ENCODE results near the gene VWA8.

The VWA8 gene

DNA sequence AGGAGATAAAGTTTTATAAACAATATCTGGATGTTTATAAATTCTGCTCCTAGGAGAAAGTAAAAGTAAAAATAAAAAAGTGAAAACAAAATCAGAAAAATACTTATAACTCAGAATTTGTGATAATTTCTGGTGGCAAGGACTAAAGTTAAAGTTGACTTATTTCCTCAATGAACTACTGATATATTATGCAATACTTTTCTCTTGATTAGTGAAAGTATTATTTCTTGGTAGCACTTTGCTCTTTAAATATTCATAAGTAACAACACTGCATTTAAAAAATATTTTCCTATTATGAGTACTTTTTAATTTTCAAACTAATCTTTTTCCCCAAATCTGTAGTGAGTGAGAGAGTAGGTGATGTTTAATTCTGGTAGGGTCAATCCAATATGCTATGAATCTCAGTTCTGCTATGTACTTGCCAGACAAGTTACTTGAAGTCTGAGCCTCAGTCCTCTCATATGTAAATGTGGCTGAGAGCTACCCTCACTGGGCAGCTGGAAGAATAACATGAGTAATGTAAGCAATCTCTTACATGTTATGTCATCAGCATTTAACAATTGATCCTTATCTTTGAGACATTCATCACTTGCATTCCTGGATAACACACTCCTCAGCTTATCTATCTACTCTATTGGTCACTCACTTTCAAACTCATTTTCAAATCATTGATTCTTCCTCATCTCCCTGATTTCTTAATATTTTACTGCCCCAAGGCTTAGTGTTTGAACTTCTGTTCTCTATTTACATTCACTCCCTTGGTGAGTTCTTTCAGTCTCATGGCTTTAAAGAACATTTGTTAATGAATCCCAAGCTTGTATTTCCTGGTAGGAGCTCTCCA is 264.5 kb downstream of the VWA8 start:
- no peak overlapping the region for H3K4me3 ChIP-seq (ENCODE audit: low read depth, low read length)

DNA sequence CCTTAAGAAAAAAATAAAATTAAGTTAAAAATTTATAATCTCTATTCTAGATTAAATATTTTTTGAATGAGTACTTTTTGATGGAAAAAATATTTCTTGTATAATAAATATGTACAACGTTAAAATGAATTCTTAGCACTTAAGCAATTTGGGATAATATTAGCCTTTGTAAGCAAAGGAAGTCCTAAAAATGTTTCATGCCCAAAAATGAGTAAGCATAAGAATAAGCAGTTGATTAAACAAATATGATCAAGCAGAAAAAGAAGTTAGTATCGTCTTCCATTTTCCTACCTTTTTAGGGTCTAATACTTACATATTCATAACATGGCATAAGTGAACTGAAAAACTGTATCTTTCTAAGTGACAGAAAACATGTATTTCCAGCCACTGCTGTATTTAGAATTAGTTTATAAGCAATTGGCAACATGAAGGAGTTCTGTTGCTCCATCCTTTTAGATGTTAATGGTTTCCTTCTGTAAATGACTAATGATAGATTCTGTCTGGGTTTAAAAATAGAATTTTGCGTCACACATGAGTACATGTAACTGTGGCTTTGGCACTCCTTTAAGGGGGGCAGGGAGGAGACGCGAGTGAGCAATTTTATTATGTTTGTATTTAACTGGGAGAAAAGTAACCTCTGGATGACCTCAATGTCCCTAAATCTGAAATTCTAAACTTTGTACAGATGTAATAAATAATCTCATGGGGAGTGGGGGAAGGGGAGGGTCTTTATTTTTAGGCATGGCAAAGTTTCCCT is 266.2 kb downstream of the VWA8 start:
- no peak overlapping the region for H3K4me3 ChIP-seq (ENCODE audit: low read depth, low read length)

DNA sequence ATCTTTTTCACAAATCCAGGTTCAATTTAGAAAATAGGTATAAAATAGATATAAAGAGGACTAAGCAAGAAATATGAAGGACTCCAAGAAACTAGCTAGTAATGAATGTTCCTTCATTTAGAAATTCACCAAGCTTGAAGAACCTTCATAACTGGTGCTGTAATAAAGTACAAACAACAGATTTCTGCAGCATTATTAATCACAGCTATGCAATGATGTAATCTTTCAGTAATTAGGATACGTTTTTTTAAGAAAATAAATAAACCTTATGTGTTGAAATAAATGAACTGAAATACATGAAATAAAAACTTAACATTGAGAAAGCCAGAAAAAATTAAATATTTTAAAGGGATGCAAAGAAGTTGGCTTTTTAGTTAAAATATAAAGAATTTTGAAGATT is 267.5 kb downstream of the VWA8 start:
- no peak overlapping the region for H3K4me3 ChIP-seq (ENCODE audit: low read depth, low read length)

DNA sequence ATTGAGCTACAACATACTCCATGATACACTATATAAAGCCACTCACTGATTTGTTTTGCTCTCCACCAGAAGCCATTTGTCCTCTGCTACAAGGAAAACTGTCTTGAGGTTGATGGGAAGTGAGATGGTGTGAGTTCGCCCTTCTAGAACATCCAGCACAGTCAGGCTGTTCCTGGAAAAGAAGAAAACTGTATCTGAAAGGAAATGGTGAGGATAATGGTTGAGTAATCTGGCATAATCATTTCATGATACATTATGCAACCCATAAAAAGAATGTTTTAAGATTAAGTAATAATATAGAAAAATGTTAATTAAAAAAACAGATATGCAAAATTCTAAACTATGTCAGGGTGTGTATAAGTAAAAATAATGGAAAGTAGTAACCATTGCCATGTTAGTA is 269.6 kb downstream of the VWA8 start:
- no peak overlapping the region for H3K4me3 ChIP-seq (ENCODE audit: low read depth, low read length)

DNA sequence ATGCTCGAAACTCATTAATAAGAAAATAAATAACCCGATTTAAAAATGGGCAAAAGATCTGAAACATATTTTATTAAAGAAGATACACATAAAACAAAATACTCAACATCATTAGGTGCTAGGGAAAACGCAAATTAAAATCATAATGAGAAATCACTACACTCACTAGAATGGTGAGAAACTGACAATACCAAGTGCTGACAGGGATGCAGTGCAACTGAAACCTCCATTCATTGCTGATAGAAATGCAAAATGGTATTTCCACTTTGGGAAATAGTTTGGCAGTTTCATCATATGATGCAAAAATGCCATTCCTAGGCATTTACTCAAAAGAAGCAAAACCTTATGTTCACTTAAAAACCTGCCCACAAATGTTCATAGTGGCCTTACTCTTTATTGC is 278.1 kb downstream of the VWA8 start:
- H3K4me3 ChIP-seq (ENCODE audit: low read depth, low read length): no peak overlapping the region

- no peak overlapping the region for H3K4me3 ChIP-seq (ENCODE audit: low read depth, low read length)
These were observed 278.9 kb downstream of the VWA8 start for GRCh38 chr13:41682001-41682400.

DNA sequence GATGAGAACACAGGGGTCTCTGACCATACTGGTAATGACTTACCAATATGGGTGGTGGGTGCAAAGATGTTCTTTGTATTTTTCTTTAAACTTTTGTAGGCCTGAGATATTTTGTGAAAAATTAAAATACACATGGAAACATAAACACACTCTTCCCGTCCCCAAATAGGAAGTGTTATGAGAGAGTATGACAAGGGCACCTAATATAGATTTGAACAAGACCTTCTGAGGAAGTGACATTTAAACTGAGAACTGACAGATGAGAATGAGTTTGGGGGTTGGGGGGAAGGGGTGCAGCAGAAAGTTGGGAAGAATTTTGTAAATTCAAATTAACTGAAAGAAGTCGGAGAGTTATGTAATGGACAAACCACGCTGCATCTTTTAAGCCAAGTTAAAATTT is 279.3 kb downstream of the VWA8 start:
- H3K4me3 ChIP-seq (ENCODE audit: low read depth, low read length): no peak overlapping the region

DNA sequence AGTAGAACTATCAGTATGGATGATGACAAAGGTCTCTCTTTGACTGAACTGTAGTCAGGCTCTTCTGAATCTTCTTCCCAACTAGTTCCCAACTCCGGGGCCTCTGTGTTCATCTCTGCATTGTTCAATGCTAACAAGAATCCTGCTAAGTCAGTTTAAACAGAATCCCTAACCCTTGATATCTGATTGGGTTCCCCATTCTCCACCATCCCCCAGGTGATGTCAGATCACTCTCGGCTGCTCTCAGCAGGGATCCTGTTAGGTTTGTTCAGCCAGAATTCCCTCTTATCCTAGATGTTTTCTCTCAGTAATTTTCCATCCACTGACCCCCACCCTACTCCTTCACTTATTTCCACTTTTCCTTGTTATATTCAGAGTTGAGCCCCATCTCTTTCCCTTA is 280.0 kb downstream of the VWA8 start:
- no peak overlapping the region for H3K4me3 ChIP-seq (ENCODE audit: low read depth, low read length)

DNA sequence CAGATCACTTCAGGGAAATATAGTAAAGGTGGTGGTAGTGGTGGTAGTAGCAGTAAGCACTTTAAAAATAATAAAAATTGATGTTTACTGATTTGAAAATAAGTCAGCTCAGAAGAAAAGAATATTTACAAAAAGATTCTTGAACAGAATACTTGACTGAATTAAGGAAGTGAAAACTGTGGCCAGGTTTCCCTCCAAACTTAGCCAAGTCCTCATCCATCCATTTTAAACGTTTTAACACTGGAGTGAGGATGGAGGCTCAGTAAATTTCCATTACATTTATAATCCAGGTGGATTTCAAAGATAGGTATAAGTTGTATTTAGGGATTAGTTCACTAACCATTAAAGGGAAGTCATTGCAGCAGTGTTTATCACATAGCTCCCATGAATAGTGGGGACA is 282.1 kb downstream of the VWA8 start:
- no peak overlapping the region for H3K4me3 ChIP-seq (ENCODE audit: low read depth, low read length)

GRCh38 chr13:41678249-41678648 is 282.7 kb downstream of the VWA8 start:
- H3K4me3 ChIP-seq (ENCODE audit: low read depth, low read length): no peak overlapping the region

- H3K4me3 ChIP-seq (ENCODE audit: low read depth, low read length): no peak overlapping the region
These were observed 285.6 kb downstream of the VWA8 start for GRCh38 chr13:41675306-41675705.

GRCh38 chr13:41674246-41674645 is 286.7 kb downstream of the VWA8 start:
- H3K4me3 ChIP-seq (ENCODE audit: low read depth, low read length): no peak overlapping the region

- H3K4me3 ChIP-seq (ENCODE audit: low read depth, low read length): no peak overlapping the region
These were observed 287.3 kb downstream of the VWA8 start for GRCh38 chr13:41673640-41674039.

DNA sequence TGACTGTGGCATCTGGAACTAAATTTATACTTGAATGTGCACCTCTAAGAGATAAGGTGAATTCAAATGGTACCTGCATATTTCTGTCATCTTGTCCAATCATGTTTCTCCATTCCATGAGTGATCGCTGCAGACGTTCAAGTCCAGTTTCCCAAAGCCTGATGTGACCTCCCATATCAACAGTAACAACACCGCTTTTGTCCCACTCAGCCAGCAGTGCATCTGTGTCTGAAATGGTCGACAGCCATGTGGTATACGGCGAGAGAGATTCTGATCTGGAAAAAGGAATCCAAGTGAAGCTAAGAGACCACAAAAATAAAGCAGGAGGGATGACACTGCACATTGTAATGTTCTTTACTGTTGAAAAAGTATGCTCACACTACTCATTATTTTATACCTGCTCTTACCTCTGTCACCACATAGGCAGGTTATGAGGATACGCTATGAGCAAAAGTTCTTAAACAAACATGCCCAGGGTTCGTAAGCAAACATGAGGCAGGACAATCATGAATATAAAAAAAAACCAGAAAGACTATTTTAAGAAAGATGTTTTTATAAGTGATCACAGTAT is 290.0 kb downstream of the VWA8 start:
- H3K4me3 ChIP-seq (ENCODE audit: low read depth, low read length): no peak overlapping the region

GRCh38 chr13:41668130-41668757 is 292.7 kb downstream of the VWA8 start:
- no peak overlapping the region for H3K4me3 ChIP-seq (ENCODE audit: low read depth, low read length)

- no peak overlapping the region for H3K4me3 ChIP-seq (ENCODE audit: low read depth, low read length)
These were observed 294.3 kb downstream of the VWA8 start for GRCh38 chr13:41666644-41667043.

DNA sequence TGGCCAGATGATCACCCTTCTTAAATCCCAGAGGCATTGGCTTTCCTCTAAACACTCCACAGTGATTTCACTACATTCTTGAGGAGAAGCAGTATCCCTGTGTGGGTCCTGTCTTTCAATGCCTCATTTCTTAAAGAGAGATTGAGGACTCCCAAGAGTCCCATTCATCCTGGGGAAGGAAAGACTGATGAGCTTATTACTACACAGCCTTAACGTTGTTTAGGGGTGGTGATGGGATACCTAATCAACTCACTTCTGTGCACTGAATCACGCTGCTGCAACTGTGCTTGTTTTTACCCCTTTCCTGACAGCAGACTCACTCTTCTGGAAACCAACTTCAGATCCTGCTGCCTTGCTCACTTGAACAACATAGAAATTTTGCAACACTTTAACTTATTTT is 300.5 kb downstream of the VWA8 start:
- H3K4me3 ChIP-seq (ENCODE audit: low read depth, low read length): no peak overlapping the region

DNA sequence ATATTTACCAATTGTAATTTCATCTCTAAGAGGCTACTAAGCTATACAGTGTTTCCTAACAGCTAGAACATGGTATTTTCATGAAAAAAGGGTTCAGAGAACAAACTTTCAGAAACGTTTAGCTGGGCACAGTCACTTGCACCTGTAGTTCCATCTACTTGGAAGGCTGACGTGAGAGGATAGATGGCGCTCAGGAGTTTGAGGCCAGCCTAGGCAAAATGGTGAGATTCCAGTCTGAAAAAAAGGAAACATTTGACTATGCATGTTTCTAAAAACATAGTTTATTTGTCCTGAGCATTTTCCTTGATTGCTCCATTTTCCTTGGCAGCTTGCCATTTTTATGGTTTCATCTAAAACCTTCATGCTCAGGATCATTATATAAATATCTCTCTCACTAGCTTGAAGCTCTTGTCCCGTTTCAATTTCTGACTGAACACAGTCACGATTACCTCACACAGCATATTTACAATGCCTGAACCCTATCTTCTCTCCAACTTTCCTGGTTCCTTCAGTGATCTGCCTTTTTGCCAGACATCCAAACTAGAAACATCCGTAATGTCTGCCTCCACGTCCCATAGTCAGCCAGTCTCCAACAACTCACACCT is 302.8 kb downstream of the VWA8 start:
- H3K4me3 ChIP-seq (ENCODE audit: low read depth, low read length): no peak overlapping the region

GRCh38 chr13:41655997-41656396 is 304.9 kb downstream of the VWA8 start:
- H3K4me3 ChIP-seq (ENCODE audit: low read depth, low read length): no peak overlapping the region

DNA sequence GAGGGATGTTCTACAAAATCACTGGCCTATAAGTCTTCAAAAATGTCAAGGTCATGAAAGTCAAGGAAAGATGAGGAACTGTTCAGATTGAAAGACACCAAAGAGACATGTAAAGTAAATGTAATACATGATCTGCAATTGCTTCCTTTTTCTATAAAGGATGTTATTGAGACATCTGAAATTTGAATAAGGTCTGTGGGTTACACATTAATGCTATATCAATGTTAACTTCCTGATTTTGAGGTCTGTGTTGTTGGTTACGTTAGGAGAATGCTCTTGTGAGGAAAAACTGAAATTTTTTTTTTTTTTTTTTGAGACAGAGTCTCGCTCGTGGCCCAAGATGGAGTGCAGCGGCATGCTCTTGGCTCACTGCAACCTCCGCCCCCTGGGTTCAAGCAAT is 306.1 kb downstream of the VWA8 start:
- no peak overlapping the region for H3K4me3 ChIP-seq (ENCODE audit: low read depth, low read length)

DNA sequence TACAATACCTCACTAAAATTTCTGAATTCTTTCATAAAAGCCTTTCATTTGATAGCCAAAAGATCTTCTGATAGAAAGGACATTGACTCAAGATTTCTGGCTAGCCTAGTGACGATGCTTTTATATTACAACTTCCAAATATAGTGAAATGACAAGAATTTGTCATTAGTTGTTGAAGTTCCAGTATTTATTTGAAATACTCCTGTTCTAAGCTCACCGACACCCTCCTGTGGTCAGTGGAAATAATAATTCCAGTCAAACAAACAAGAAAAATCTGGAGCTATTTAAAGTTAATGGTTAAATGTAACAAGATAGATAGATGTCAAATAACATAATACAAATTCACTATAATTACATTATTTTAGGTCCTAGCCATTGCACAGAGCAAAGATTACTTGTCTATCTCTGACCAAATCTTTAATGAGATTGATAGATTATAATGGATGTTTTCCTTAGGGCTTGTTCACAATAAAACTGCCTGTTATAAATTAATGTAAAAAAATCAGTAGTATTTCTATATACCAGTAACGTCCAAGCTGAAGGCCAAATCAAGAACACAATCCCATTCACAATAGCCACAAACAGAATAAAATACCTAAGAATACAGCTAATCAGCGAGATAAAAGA is 308.1 kb downstream of the VWA8 start:
- H3K4me3 ChIP-seq (ENCODE audit: low read depth, low read length): no peak overlapping the region

Data from iPS-11a (cell line).